Karpas-422 (cell line): ENCODE results near the gene PCDH10. TPM values are rescaled to one million over a fixed set of nuclear protein-coding genes. Genes with fewer than 3 reads are reported as not detected.
A peak's percentile ranks its signal among the peaks of the same experiment; 100 is the strongest.

Experiments
- DNase-seq: peaks from one replicate; pipeline ENCODE4 v3.0.0-alpha.2; 2015
- H2AFZ ChIP-seq: fragments of 200-600 bp; sonication (generic); 2 replicates; pipeline ENCODE4 v1.6.1; 2014; ENCODE audit warnings: antibody characterized with exemption, low read length, mixed read lengths
- H3K27ac ChIP-seq: fragments of 200-600 bp; sonication (generic); 2 replicates; pipeline ENCODE4 v1.5.1; 2014; ENCODE audit warnings: mild to moderate bottlenecking, low read length, moderate library complexity
- H3K27me3 ChIP-seq: fragments of 200-600 bp; sonication (generic); 2 replicates; pipeline ENCODE4 v1.6.1; 2014; ENCODE audit warnings: low read length, mixed read lengths
- H3K36me3 ChIP-seq: fragments of 200-600 bp; sonication (generic); 2 replicates; pipeline ENCODE4 v1.6.1; 2014; ENCODE audit warnings: low read length, mixed read lengths; ENCODE audit not compliant: insufficient read depth
- H3K4me1 ChIP-seq: fragments of 200-600 bp; sonication (generic); 2 replicates; pipeline ENCODE4 v1.6.1; 2014; ENCODE audit warnings: mild to moderate bottlenecking, low read length, mixed read lengths
- H3K4me2 ChIP-seq: fragments of 200-600 bp; sonication (generic); 2 replicates; pipeline ENCODE4 v1.6.1; 2014; ENCODE audit warnings: low read length, low read depth, mild to moderate bottlenecking; ENCODE audit not compliant: poor library complexity, severe bottlenecking
- H3K4me3 ChIP-seq: fragments of 200-600 bp; sonication (generic); 2 replicates; pipeline ENCODE4 v1.5.1; 2014; ENCODE audit warnings: mild to moderate bottlenecking, antibody characterized with exemption, low read length, mixed read lengths
- H3K79me2 ChIP-seq: fragments of 200-600 bp; sonication (generic); 2 replicates; pipeline ENCODE4 v1.6.1; 2014; ENCODE audit warnings: mild to moderate bottlenecking, low read length, mixed read lengths
- H3K9ac ChIP-seq: fragments of 200-600 bp; sonication (generic); 2 replicates; pipeline ENCODE4 v1.6.0; 2014; ENCODE audit warnings: low read length
- H3K9me2 ChIP-seq: fragments of 200-600 bp; sonication (generic), shearing (Covaris generic); replicated peaks from 2 replicates; pipeline ENCODE4 v1.6.0; 2014; ENCODE audit warnings: mild to moderate bottlenecking, low read length, moderate library complexity; ENCODE audit not compliant: insufficient read depth
- H3K9me3 ChIP-seq: fragments of 300-700, 200-600 bp; sonication (generic); 2 replicates; pipeline ENCODE4 v1.6.1; 2014; ENCODE audit warnings: low read length, mixed read lengths
- H4K20me1 ChIP-seq: fragments of 200-600 bp; sonication (generic); 2 replicates; pipeline ENCODE4 v1.6.1; 2014; ENCODE audit warnings: mild to moderate bottlenecking, antibody characterized with exemption, low read length, low read depth; ENCODE audit not compliant: insufficient read depth
- total RNA-seq: library from RNA; depleted of rRNA; stranded (reverse); fragments of >200 nt; shearing (Covaris generic); gene quantifications from 2 replicates; pipeline ENCODE4 v1.2.3, GENCODE V29; 2014; ENCODE audit warnings: low replicate concordance

PCDH10 gene
- total RNA-seq, 1 experiment from 2014 or later, result not detected

DNA sequence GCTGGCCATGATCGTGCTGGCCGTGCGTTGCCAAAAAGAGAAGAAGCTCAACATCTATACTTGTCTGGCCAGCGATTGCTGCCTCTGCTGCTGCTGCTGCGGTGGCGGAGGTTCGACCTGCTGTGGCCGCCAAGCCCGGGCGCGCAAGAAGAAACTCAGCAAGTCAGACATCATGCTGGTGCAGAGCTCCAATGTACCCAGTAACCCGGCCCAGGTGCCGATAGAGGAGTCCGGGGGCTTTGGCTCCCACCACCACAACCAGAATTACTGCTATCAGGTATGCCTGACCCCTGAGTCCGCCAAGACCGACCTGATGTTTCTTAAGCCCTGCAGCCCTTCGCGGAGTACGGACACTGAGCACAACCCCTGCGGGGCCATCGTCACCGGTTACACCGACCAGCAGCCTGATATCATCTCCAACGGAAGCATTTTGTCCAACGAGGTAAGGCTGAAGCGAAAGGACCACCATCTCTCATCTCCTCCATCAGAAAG lies 3.3 kb downstream of the PCDH10 start:
- H3K36me3 ChIP-seq, result no peaks in the 10 kb centered on the region
- H3K4me3 ChIP-seq, result no peak overlapping the region
- no peaks in the 10 kb centered on the region for H3K27me3 ChIP-seq
- H3K4me2 ChIP-seq, result no peak overlapping the region
- H4K20me1 ChIP-seq, result no peaks in the 10 kb centered on the region
- no peaks in the 10 kb centered on the region for H3K79me2 ChIP-seq
- H3K27ac ChIP-seq, result no peak overlapping the region
- H3K4me1 ChIP-seq, result no peaks in the 10 kb centered on the region
- H3K9ac ChIP-seq, result no peak overlapping the region
- H3K9me2 ChIP-seq, result no peaks in the 10 kb centered on the region
- H2AFZ ChIP-seq, result no peak overlapping the region
- DNase-seq, result no peak
- H3K9me3 ChIP-seq, result no peaks in the 10 kb centered on the region; the same call in 1 of the 2 replicates

DNA sequence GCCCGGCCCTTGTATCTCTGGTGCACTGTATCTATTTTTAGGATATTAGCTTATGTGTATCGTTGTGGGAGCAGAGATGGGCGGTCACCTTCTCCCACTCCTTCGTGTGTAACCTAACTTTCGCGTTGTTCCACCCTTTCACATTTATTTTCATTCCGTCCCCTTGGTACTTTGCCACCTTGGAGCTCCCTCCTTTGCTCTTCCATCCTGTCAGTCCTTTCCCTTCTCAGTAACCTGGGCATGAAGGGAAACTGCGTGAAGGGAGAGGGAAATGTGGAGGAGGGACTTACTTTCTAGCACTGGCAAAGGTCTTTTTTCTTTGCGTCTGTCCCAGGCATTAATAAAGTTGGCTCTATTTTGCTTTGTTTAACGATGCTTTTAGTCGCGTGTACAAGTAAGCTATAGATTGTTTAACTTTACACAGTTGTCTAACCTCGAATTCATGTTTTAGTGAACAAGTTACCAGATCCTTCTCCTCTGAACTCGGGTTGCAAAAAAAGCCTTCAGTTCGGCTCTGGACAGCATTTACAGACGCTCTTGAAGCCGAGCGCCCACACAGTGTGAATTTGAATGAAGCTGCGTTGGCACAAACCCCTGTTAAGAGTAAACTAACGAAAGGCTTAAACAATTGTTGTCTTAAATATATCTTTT lies 3.9 kb downstream of the PCDH10 start:
- Histone ChIP-seq H2AFZ (no peak overlapping the region), H3K27ac (no peak overlapping the region), H3K36me3 (no peaks in the 10 kb centered on the region), H3K79me2 (no peaks in the 10 kb centered on the region), H3K9me3 (no peaks in the 10 kb centered on the region; the same call in 1 of the 2 replicates), H3K4me1 (0 out of 2 replicates have a peak, but pooled peaks cover 3% of the 10 kb centered on the region), H4K20me1 (no peaks in the 10 kb centered on the region), H3K4me2 (no peak overlapping the region), H3K9ac (no peak overlapping the region), H3K9me2 (no peaks in the 10 kb centered on the region), H3K4me3 (no peak overlapping the region), H3K27me3 (no peaks in the 10 kb centered on the region)
- no peak for DNase-seq

DNA sequence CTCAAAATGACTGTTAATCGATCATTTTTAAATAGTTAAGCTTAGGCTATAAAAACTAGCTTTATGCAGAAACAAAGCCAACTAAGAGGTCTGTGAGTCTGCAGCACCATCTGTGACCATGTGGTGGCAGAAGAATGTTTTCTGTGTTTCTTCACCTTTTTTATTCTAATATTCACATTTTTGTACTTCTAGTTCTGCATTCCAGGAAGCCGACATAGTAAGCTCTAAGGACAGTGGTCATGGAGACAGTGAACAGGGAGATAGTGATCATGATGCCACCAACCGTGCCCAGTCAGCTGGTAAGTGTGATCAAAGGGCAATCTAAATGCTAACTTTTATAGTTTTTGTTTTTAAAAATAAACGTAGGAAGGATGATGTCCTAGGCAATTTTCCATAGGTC lies 5.6 kb downstream of the PCDH10 start:
- Histone ChIP-seq H3K4me3 (no peak overlapping the region), H3K4me1 (0 out of 2 replicates have a peak, but pooled peaks cover 3% of the 10 kb centered on the region), H3K36me3 (no peaks in the 10 kb centered on the region), H3K79me2 (no peaks in the 10 kb centered on the region), H3K27me3 (no peaks in the 10 kb centered on the region), H3K9me2 (no peaks in the 10 kb centered on the region), H3K9ac (no peak overlapping the region), H3K9me3 (no peaks in the 10 kb centered on the region; the same call in 1 of the 2 replicates), H3K27ac (no peak overlapping the region), H4K20me1 (no peaks in the 10 kb centered on the region), H2AFZ (no peak overlapping the region), H3K4me2 (no peak overlapping the region)
- peak; percentile 61 for DNase-seq

DNA sequence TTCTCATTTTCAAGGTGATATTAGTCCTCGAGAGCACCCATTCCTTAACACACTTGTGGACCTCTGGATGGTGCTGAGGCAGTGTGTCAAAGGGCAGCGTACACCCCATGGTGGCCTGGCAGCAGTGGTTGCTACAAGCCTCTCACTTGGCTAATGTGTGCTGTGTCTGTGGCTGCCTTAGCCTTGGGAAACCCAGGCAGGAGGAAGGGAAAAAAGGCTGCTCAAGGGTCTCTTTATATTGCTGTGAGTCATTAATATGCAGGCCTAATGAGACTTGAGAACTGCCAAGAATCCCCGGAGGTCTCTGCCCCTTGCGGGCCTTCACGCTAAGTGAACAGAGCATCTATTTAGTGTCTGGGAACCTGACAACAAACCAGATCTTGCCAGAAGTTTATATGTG lies 7.0 kb downstream of the PCDH10 start:
- Histone ChIP-seq H3K36me3 (no peaks in the 10 kb centered on the region), H3K4me1 (0 out of 2 replicates have a peak, but pooled peaks cover 3% of the 10 kb centered on the region), H3K9me2 (no peaks in the 10 kb centered on the region), H3K4me3 (no peak overlapping the region), H4K20me1 (no peaks in the 10 kb centered on the region), H3K27me3 (no peaks in the 10 kb centered on the region), H3K9ac (no peak overlapping the region), H3K27ac (no peak overlapping the region), H2AFZ (no peak overlapping the region), H3K9me3 (no peaks in the 10 kb centered on the region; the same call in 1 of the 2 replicates), H3K79me2 (no peaks in the 10 kb centered on the region), H3K4me2 (no peak overlapping the region)
- no peak for DNase-seq

DNA sequence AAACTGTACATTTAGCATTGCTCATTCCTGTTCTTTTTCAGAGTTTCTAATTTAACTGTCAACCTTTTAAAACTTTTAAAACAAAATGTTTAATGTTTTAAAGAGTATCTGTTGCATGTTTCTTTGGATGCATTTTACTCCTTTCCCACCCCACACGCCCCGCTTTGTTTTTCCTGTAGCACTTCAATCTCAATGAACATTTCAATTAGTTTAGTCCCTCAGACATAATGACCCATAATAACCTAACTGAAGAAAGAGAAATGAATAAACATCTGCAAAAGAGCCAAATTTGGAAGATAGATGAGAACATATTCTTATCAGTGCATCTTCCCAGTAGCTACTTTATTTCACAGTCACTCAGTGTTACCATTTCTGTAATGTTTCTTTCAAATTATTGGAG lies 7.5 kb downstream of the PCDH10 start:
- no peak overlapping the region for H3K27ac ChIP-seq
- no peaks in the 10 kb centered on the region for H3K36me3 ChIP-seq
- DNase-seq, result no peak
- H3K79me2 ChIP-seq, result no peaks in the 10 kb centered on the region
- H3K9me2 ChIP-seq, result no peaks in the 10 kb centered on the region
- H3K9me3 ChIP-seq, result no peaks in the 10 kb centered on the region; the same call in 1 of the 2 replicates
- H3K9ac ChIP-seq, result no peak overlapping the region
- H2AFZ ChIP-seq, result no peak overlapping the region
- H3K4me3 ChIP-seq, result no peak overlapping the region
- no peaks in the 10 kb centered on the region for H4K20me1 ChIP-seq
- H3K27me3 ChIP-seq, result no peaks in the 10 kb centered on the region
- no peak overlapping the region for H3K4me2 ChIP-seq
- H3K4me1 ChIP-seq, result 0 out of 2 replicates have a peak, but pooled peaks cover 3% of the 10 kb centered on the region

DNA sequence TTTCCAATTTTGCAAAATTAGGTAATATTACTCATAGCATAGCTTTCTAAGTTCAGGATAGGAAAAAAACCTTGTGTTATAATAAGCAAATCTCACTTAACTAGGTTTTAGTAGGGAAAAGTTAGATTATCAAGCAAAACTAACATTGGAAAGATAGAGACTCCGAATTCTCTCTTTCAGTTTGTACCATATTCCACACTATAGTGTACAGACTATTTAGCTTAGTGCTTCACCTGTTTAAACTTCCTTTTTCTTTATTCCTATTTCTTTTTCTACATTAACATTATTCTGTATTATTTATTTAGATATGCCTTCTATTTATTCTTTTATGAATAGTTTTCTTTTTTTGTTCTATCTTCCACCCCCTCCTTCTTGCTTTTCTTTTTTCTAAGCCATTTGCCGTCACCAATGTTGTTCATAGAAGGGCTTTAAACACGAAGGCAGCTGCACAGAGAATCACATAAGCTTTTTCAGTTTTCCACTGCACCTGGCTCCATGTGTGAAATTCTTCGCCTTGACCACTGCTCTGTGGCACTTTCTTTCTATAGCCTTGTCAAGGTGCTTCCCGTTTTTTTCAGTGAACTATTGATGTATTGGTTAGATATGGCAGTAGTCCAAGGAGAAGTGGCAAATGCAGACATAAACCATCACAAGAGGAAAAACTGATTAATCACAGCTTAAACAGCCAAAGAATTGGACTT lies 8.5 kb downstream of the PCDH10 start:
- Histone ChIP-seq H2AFZ (no peak overlapping the region), H3K4me3 (0 out of 2 replicates have a peak overlapping the region, but pooled peaks have one; percentile 6), H3K9me2 (no peaks in the 10 kb centered on the region), H3K4me1 (0 out of 2 replicates have a peak, but pooled peaks cover 3% of the 10 kb centered on the region), H3K27ac (no peak overlapping the region), H3K27me3 (no peaks in the 10 kb centered on the region), H4K20me1 (no peaks in the 10 kb centered on the region), H3K36me3 (no peaks in the 10 kb centered on the region), H3K79me2 (no peaks in the 10 kb centered on the region), H3K9ac (no peak overlapping the region), H3K9me3 (no peaks in the 10 kb centered on the region), H3K4me2 (peak overlapping the region; percentile 38)
- DNase-seq, result no peak

DNA sequence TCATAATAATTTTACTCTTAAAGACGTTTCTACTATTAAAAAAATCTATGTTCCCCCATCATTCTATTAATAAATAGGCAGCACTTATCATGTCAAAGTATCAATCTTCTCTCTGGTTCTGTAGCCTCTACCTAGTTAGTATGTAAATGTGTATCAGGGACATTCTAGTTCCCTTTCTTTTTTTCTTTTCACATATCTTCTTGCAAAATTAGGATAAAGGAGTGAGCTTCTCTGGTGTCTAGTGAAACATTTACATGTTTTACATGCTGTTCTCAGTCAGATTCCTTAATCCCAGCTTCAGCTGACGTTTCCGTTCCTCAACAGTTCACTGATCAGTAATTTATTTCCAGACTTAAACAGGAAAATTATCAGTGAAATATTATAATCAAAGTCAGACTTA lies 11.8 kb downstream of the PCDH10 start:
- Histone ChIP-seq H4K20me1 (no peaks in the 10 kb centered on the region), H3K27ac (no peak overlapping the region), H2AFZ (no peak overlapping the region), H3K9me3 (no peaks in the 10 kb centered on the region), H3K9ac (no peak overlapping the region), H3K27me3 (no peaks in the 10 kb centered on the region), H3K4me2 (no peak overlapping the region), H3K36me3 (no peaks in the 10 kb centered on the region), H3K9me2 (no peaks in the 10 kb centered on the region), H3K4me1 (0 out of 2 replicates have a peak, but pooled peaks cover 3% of the 10 kb centered on the region), H3K79me2 (no peaks in the 10 kb centered on the region), H3K4me3 (no peak overlapping the region)
- no peak for DNase-seq

DNA sequence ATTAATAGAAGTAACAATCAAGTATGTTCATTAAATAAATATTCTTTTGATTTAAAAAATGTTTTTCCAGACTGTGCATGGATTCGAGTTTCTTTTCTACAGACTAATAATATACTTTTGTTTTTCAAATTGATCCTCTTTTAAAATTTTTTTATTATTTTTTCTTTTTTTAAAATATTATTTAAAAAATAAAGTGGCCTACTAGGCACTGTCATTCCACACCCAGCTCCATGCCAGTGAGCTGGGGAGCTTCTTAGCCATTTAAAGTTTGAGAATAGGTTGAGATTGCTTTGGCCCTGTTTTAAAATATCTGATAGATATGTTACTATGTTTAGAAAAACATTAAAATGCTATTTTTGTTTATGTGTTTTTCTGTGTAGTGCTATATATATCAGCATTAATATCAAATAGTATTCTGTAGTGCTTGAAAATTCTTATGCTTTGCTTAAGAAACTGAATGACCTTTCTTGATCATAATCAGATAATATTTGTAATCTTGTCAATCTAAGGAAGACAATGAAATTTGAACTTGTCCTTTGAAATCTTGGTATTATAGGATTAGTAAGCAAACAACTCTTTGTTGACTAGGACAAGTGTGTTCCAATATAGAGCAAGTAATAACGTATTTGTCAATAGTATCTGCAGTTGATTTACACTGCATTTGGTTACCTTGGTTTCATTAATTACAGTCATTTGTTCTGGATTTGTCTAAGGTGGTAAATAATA lies 12.6 kb downstream of the PCDH10 start:
- no peaks in the 10 kb centered on the region for H3K9me2 ChIP-seq
- H3K36me3 ChIP-seq, result no peaks in the 10 kb centered on the region
- no peaks in the 10 kb centered on the region for H3K27me3 ChIP-seq
- no peaks in the 10 kb centered on the region for H4K20me1 ChIP-seq
- DNase-seq, result no peak
- H3K27ac ChIP-seq, result no peak overlapping the region
- no peak overlapping the region for H2AFZ ChIP-seq
- no peak overlapping the region for H3K4me3 ChIP-seq
- 0 out of 2 replicates have a peak, but pooled peaks cover 3% of the 10 kb centered on the region for H3K4me1 ChIP-seq
- no peaks in the 10 kb centered on the region for H3K79me2 ChIP-seq
- H3K4me2 ChIP-seq, result no peak overlapping the region
- no peaks in the 10 kb centered on the region for H3K9me3 ChIP-seq
- no peak overlapping the region for H3K9ac ChIP-seq
